Kasumi-1 (cell line): Measurements from ENCODE around the gene VTI1A.

ENCODE experiments used
- DNase-seq, 2 experiments: peaks; one replicate each; lab custom pipeline; 2025; lab: John Stamatoyannopoulos, UW

VTI1A gene

GRCh38 chr10:112639298-112639697, 192.3 kb downstream of the VTI1A start:
- no peak for DNase-seq

GRCh38 chr10:112640638-112641037, 193.6 kb downstream of the VTI1A start:
- DNase-seq = no peak

GRCh38 chr10:112643600-112644264, 196.7 kb downstream of the VTI1A start:
- no peak for DNase-seq

GRCh38 chr10:112644265-112644645, 197.2 kb downstream of the VTI1A start:
- no peak for DNase-seq

GRCh38 chr10:112649006-112649821, 202.2 kb downstream of the VTI1A start:
- no peak for DNase-seq

DNA sequence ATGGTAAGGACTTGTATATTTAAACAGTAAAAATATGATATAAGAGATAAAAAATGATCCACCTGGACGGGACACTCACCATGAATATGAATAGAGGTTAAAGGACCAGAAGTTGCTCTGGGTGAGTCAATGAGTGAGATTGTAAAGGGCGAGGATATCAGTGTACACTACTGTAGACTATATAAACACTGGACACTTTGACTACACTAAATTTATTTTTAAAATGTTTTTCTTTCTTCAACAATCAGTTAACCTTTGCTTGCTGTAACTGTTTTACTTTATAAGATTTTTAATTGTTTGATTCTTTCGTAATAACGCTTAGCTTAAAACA, 202.8 kb downstream of the VTI1A start:
- DNase-seq = no peak

DNA sequence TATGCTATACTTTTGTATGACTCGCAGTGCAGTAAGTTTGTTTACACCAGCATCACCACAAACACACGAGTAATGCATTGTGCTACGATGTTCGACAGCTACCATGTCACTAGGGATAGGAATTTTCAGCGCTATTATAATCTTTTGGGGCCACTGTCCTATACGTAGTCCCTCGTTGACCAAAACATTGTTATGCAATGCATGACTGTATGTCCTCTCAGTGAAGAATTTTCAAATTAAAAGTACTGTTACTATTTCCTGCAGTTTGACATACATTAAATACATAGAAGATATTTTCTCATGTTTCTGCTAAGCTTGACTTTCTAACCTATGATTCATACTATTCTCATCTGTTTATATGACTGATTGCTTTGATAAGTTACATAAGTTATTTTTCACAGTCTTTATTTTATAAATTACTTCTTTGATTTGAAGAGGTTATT, 203.6 kb downstream of the VTI1A start:
- no peak for DNase-seq

DNA sequence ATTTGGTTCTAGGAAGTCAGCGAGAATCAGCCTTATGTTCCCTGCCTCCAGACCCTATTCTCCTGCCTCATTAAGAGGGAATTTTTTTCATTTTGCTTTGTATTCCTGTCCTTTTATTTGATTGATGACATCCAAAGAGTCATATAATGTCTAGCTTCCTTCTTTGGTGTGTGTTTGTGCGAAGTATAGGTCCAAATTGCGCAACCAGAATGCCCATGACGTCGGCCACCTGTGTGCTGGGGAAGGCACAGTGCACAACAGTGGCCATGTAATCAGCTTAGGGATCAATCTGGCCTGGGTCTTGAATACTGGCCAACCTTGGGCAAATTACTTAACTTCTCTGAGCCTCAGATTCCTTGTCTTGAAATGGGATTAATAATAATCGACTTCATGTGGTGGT, 206.2 kb downstream of the VTI1A start:
- DNase-seq = no peak

DNA sequence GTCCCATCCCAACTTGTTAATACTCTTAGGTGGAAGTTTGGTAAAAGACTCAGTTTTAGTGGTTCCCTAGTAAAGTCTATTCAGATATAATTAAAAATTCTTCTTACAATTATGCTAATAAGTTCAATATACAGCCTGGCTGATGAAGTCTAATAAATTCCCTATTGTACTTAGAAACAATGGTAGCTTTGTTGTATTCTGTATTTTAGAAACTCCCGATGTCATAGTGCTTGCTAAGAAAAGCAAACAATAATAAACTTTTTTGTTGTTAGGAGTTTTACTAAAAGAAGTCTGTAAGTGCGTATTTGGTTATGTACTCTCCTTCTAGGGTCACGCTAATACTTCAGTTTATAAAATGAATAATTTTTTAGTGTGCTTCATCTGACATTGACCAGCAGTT, 206.8 kb downstream of the VTI1A start:
- DNase-seq = no peak

DNA sequence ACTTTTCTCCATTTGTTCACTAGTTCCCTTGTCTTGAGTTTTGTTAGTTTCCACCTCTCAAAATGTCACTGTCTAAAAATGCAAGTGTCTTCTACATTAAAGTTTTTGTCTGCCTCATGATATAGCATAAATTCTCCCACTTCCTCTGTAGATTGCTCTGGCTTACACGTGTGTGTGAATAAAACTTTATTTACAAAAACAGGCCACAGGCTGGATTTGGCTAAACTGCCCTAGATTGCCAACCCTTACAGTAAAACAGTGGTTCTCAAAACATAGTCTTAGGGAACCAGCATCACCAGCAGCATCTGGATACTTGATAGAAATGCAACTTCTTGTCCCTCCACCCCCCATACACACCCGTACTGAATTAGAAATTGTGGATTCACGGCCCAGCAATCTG, 207.8 kb downstream of the VTI1A start:
- DNase-seq = no peak

- no peak for DNase-seq
Measured at GRCh38 chr10:112655722-112656121, 208.7 kb downstream of the VTI1A start.

DNA sequence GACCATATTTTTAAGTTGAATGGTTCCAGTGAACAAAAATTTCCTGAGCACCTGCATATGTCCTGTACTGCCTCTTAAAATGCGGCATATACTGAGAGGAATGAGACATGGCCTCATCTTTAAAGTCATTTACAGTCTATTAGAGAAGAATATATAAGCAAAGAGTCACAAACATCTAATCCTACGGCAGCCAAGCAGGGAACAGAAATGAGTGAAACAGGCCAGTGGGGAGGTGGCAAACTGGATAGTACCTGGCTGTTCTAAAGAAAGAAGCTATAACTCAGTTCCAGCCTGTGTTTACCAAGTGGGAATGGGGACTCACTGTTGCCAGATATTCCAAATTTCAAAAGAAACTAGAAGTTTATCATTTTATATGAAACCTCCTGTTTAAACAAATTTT, 211.4 kb downstream of the VTI1A start:
- no peak for DNase-seq

DNA sequence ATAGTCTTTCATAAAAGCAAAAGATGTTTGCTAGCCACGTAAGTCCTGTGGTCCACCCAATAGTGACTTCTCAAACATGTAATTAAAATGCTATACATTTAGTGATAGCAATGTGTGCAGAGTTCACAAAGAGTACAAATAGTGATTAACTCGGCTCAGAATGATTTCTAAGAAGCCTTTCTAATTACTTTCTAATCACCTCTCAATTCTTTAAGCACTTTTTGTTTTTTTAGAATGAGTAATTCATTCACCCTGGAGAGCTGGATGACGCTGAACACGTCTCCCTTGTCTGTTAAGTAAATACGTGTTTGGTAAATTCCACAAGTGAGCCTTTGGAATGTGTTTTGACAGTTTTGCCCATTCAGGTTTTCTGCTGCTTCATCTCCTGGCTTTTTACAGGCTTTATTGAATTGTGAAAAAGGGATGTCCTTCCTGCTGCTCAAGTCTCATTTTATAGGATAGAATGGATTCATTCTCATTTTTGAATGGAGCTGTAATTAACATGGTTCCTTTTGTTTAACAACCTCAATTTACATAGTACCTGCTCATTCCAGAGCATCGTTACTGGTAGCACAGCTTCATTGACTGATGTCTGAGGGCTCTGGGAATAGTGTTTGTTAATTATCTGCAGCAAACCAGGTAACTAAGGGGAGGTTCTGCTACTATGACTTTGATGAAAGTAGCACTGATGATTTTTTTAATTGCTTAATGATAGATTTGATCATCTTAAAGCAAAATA, 212.1 kb downstream of the VTI1A start:
- no peak for DNase-seq

- no peak for DNase-seq
Measured at GRCh38 chr10:112663234-112664125, 216.5 kb downstream of the VTI1A start.

DNA sequence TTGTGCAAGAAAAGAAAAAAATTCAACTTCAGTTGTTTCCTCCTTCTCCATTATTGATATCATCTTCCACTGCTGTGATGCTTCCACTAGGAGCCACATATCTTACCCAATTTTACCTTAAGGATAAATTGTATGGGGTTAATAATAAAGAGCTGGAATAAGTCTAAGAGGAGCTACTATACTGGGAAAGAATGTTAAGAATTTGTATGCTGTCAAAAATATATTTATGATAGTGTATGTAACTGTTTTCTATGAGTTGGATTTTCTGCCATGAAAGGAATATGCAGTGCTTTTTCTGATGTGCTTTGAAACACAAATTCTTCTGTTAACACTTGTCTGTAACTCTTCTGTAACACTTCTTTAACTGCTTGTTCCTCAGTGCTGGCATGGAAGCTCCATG, 219.1 kb downstream of the VTI1A start:
- no peak for DNase-seq

DNA sequence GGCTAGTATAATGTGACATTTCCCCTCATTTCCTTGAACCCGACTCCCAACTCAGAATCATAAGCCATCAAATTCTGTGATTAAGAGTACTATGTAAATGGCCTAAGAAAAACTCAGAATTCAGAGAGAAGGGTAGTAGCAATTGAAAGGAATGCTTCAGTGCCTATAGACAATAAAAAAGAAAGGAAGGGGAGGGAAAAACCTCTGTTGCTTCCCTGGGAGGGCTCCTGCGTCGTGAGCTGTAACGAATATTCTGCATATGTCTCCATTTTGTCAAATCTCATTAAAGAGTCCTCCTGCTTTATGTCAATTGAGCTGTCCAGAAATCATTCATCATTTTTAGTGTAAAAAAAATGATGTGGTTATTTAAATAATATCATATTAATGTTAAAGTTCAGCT, 223.0 kb downstream of the VTI1A start:
- DNase-seq = no peak

- DNase-seq = no peak
Measured at GRCh38 chr10:112671743-112672142, 224.7 kb downstream of the VTI1A start.

- DNase-seq = no peak
Measured at GRCh38 chr10:112672706-112673105, 225.7 kb downstream of the VTI1A start.

GRCh38 chr10:112675560-112676083, 228.6 kb downstream of the VTI1A start:
- DNase-seq = no peak

DNA sequence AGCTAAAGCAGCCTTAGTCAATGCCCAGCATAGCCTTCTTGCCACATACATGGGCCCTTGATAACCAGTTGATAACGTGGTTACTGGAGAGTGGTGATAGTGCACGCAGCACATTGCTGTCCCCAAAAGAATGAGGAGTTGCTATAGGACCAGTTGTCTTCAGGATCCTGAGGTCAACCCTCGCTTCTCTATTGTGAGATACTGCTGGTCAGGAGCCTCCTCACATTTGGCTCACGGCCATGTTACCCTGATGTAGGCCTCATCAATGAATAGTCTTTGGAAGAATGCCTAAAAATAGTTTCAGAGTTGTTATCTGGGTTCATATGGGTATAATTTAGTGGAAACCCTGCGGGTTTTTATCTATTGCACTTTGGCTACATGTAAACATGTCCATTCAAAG, 230.7 kb downstream of the VTI1A start:
- DNase-seq = no peak

DNA sequence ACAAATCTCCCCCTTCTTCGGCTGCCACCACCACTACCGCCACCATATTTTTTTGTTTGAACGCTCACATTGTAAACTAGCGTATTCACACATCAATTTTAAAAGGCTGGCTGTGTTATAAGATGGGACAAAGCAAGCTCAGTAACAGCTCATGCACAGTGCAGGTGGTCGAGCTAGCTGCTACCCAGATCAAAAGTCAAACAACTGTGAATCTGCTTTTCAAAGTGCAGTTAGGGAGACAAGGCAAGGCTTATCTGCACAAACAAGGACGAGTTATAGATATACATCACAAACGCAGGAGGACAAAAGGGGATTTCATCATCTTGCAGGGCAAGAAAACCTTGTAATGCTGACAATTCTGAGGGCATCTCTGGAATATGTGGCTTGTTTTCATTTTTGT, 231.6 kb downstream of the VTI1A start:
- no peak for DNase-seq

DNA sequence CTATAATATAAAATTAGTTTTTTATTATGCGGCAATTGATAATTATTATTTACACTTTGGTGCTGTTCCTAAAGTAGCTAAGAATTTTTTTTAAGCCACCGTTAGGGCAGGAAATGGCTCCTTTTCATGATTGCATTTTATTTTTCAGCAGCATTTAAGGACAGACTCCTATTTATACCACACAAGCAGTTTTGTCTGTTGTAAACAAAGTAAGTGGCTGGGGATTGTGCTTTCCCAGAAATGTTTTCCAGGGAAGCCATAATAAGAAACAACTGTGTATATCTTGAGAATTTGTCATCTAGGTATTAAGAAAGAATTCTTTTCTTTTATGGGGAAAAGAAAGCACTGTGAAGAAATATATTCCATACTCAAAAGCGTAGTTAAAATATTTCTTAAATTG, 232.0 kb downstream of the VTI1A start:
- no peak for DNase-seq
